ENCODE measurements around the gene HSD3B1. TPM values are rescaled to one million over a fixed set of nuclear protein-coding genes. Genes with fewer than 3 reads are reported as not detected.

The HSD3B1 gene
- total RNA-seq, 2 donors from 2014 or later: not detected

- no peaks in the 10 kb centered on the region for H3K36me3 Mint-ChIP-seq (ENCODE audit: insufficient read depth in 2 of 2)
- H3K4me3 Mint-ChIP-seq: no peak overlapping the region
- H3K27ac Mint-ChIP-seq: no peak overlapping the region
- no peak for ATAC-seq (replicated peaks in 1 of 2)
- H3K9me3 Mint-ChIP-seq: no peaks in the 10 kb centered on the region
- DNase-seq: no peak
- no peaks in the 10 kb centered on the region for H3K27me3 Mint-ChIP-seq (ENCODE audit: low read depth)
- H3K4me1 Mint-ChIP-seq (ENCODE audit: low read depth): peaks cover 6% of the 10 kb centered on the region
Observed at GRCh38 chr1:119477710-119478109, 29.3 kb upstream of the HSD3B1 start.

GRCh38 chr1:119480175-119480574 lies 26.8 kb upstream of the HSD3B1 start:
- H3K36me3 Mint-ChIP-seq (ENCODE audit: insufficient read depth in 2 of 2): no peaks in the 10 kb centered on the region
- H3K27me3 Mint-ChIP-seq (ENCODE audit: low read depth): no peaks in the 10 kb centered on the region
- H3K4me3 Mint-ChIP-seq: no peak overlapping the region
- H3K27ac Mint-ChIP-seq: no peak overlapping the region
- H3K4me1 Mint-ChIP-seq (ENCODE audit: low read depth): peaks cover 6% of the 10 kb centered on the region
- H3K9me3 Mint-ChIP-seq: no peaks in the 10 kb centered on the region
- ATAC-seq (replicated peaks in 1 of 2) (no peak), DNase-seq (no peak)

- no peaks in the 10 kb centered on the region for H3K9me3 Mint-ChIP-seq
- DNase-seq (no peak), ATAC-seq (replicated peaks in 1 of 2) (no peak)
- H3K36me3 Mint-ChIP-seq (ENCODE audit: insufficient read depth in 2 of 2): no peaks in the 10 kb centered on the region
- no peak overlapping the region for H3K27ac Mint-ChIP-seq
- no peaks in the 10 kb centered on the region for H3K4me1 Mint-ChIP-seq (ENCODE audit: low read depth)
- H3K4me3 Mint-ChIP-seq: no peak overlapping the region
- no peaks in the 10 kb centered on the region for H3K27me3 Mint-ChIP-seq (ENCODE audit: low read depth)
Observed at GRCh38 chr1:119481951-119482350, 25.1 kb upstream of the HSD3B1 start.

DNA sequence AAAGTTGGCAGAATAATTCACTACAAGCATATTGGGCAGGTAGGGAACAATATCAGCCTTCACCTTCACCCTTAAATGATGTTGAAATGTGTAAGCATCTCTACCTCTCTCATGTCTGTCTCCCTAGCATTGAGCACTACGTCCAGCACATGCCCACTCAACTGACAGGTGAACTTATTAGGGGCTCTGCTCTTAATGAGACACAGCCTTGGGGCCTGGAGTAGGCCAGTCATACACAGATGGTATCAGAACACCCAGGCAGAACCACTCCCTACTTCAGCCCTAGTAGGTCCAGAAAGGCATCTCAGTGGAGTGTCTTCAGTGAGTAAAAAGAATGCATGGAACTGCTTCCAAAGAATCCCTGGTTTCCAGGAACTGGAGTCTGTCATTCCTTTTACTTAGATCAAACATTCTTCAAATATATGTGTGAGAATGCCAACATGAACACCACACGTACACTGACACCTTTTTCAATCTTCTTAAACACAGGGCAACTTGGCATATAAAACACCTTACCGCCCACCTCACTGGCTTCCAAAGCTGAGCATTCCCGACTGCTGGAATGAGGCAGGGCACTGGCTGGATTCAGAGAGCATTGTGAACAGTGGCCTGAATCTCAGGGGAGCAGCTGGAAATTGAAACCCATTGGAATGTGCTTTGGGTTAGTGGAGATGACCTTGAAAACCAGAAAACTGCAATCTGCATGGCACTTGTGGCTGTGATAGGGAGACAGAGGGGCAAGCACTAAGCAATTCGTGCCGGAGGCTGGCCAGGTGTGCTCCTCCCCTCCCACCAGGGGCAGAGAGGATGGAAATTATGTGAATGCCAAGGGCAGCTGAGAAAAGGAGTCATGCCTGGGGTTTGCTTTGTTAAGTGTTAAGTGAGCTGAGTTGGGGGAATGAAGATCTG lies 24.2 kb upstream of the HSD3B1 start:
- H3K27me3 Mint-ChIP-seq (ENCODE audit: low read depth): peaks cover 7% of the 10 kb centered on the region
- H3K36me3 Mint-ChIP-seq (ENCODE audit: insufficient read depth in 2 of 2): no peaks in the 10 kb centered on the region
- no peaks in the 10 kb centered on the region for H3K9me3 Mint-ChIP-seq
- no peak overlapping the region for H3K4me3 Mint-ChIP-seq
- H3K27ac Mint-ChIP-seq: no peak overlapping the region
- no peaks in the 10 kb centered on the region for H3K4me1 Mint-ChIP-seq (ENCODE audit: low read depth)
- ATAC-seq (replicated peaks in 1 of 2) (no peak), DNase-seq (no peak)

DNA sequence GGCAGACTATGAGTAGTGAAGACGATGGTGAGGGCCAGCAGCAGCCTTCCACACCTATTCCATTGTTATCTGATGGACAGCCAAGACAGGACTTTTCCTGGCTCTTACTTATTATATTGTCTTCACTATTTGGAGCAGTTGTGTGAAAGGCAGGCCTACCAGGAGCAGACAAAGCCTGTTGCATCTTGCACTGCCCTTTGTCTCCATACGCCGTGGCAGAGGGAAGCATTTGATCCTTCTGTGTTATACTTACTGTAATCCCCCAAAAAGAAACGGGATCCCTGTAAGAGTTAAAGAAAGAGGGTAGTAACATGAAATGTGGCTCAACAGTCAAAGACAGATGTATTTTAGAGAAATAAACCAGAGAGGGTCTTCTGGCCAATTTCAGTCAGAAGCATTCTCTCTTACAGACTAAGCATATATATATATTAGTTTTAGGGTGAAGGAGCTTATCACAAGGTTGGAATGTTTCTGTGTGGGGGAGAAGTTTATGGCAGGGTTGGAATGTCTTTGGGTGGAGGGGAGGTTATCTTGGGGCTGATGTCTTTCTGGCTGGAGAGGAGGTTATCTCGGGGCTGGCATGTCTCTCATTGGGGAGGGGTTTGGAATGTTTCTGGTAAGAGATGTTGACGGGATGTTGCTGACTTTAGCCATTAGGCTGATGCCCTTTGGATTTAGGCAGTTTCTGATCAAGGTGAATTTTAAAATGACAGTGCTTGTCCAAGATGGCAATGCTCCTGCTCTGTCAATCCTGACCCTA lies 23.4 kb upstream of the HSD3B1 start:
- Mint-ChIP-seq H3K36me3 (ENCODE audit: insufficient read depth in 2 of 2) (no peaks in the 10 kb centered on the region), H3K9me3 (no peaks in the 10 kb centered on the region), H3K4me1 (ENCODE audit: low read depth) (no peaks in the 10 kb centered on the region), H3K4me3 (no peak overlapping the region), H3K27ac (no peak overlapping the region), H3K27me3 (ENCODE audit: low read depth) (peaks cover 16% of the 10 kb centered on the region)
- ATAC-seq (replicated peaks in 1 of 2) (no peak), DNase-seq (no peak)

- H3K4me3 Mint-ChIP-seq: no peak overlapping the region
- no peaks in the 10 kb centered on the region for H3K36me3 Mint-ChIP-seq (ENCODE audit: insufficient read depth in 2 of 2)
- no peaks in the 10 kb centered on the region for H3K4me1 Mint-ChIP-seq (ENCODE audit: low read depth)
- ATAC-seq (replicated peaks in 1 of 2): no peak
- DNase-seq: no peak
- H3K9me3 Mint-ChIP-seq: no peaks in the 10 kb centered on the region
- H3K27me3 Mint-ChIP-seq (ENCODE audit: low read depth): peaks cover 16% of the 10 kb centered on the region
- H3K27ac Mint-ChIP-seq: no peak overlapping the region
Observed at GRCh38 chr1:119485201-119485600, 21.8 kb upstream of the HSD3B1 start.

- Mint-ChIP-seq H3K27ac (no peak overlapping the region), H3K27me3 (ENCODE audit: low read depth) (peaks cover 21% of the 10 kb centered on the region), H3K4me1 (ENCODE audit: low read depth) (no peaks in the 10 kb centered on the region), H3K9me3 (no peaks in the 10 kb centered on the region), H3K36me3 (ENCODE audit: insufficient read depth in 2 of 2) (no peaks in the 10 kb centered on the region), H3K4me3 (no peak overlapping the region)
- no peak for ATAC-seq (replicated peaks in 1 of 2)
- DNase-seq: no peak
Observed at GRCh38 chr1:119488216-119488615, 18.8 kb upstream of the HSD3B1 start.

GRCh38 chr1:119489201-119489600 lies 17.8 kb upstream of the HSD3B1 start:
- H3K4me3 Mint-ChIP-seq: no peak overlapping the region
- H3K27me3 Mint-ChIP-seq (ENCODE audit: low read depth): peaks cover 21% of the 10 kb centered on the region
- no peak overlapping the region for H3K27ac Mint-ChIP-seq
- no peaks in the 10 kb centered on the region for H3K4me1 Mint-ChIP-seq (ENCODE audit: low read depth)
- DNase-seq: no peak
- ATAC-seq (replicated peaks in 1 of 2): no peak
- H3K36me3 Mint-ChIP-seq (ENCODE audit: insufficient read depth in 2 of 2): no peaks in the 10 kb centered on the region
- H3K9me3 Mint-ChIP-seq: no peaks in the 10 kb centered on the region

- Mint-ChIP-seq H3K4me3 (no peak overlapping the region), H3K27me3 (ENCODE audit: low read depth) (peaks cover 21% of the 10 kb centered on the region), H3K4me1 (ENCODE audit: low read depth) (no peaks in the 10 kb centered on the region), H3K9me3 (no peaks in the 10 kb centered on the region), H3K27ac (no peak overlapping the region), H3K36me3 (ENCODE audit: insufficient read depth in 2 of 2) (no peaks in the 10 kb centered on the region)
- DNase-seq (no peak), ATAC-seq (replicated peaks in 1 of 2) (no peak)
Observed at GRCh38 chr1:119490925-119491324, 16.1 kb upstream of the HSD3B1 start.

GRCh38 chr1:119492763-119493162 lies 14.2 kb upstream of the HSD3B1 start:
- Mint-ChIP-seq H3K36me3 (ENCODE audit: insufficient read depth in 2 of 2) (peaks cover 0 to 4% of the 10 kb centered on the region in 2 donors), H3K9me3 (peaks cover 3 to 5% of the 10 kb centered on the region in 2 donors)

DNA sequence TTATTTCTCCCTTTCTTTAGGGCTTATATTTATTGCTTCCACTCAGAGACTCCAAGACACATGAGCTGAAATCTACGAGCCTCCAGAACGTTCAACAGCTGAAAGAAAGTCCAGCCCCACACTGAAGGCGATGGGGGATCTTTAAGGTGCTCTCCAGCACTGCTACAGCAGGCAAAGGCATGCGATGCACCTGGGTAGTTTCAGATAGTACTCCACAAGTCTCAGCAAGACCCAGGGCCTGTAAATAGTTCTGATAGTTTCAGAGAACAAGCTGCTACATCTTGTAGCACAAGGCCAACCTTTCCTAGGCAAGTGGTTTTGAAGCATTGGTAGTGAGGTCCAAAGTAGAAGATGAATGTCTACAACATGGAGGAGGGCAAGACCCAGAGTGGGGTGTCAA lies 2.2 kb upstream of the HSD3B1 start:
- Mint-ChIP-seq H3K4me1 (ENCODE audit: low read depth) (no peaks in the 10 kb centered on the region), H3K27me3 (ENCODE audit: low read depth) (no peaks in the 10 kb centered on the region), H3K36me3 (ENCODE audit: insufficient read depth in 2 of 2) (no peaks in the 10 kb centered on the region), H3K9me3 (peaks cover 1 to 4% of the 10 kb centered on the region in 2 donors), H3K4me3 (no peak overlapping the region), H3K27ac (no peak overlapping the region)
- ATAC-seq (replicated peaks in 1 of 2): no peak
- DNase-seq: no peak

More at GRCh38 chr1:119492763-119493162, 14.2 kb upstream of the HSD3B1 start:
- H3K27ac Mint-ChIP-seq: no peak overlapping the region
- peaks cover 13% of the 10 kb centered on the region for H3K27me3 Mint-ChIP-seq (ENCODE audit: low read depth)
- no peak for ATAC-seq (replicated peaks in 1 of 2)
- DNase-seq: no peak
- H3K4me1 Mint-ChIP-seq (ENCODE audit: low read depth): no peaks in the 10 kb centered on the region
- H3K4me3 Mint-ChIP-seq: no peak overlapping the region

- Mint-ChIP-seq H3K4me1 (ENCODE audit: low read depth) (no peaks in the 10 kb centered on the region), H3K36me3 (ENCODE audit: insufficient read depth in 2 of 2) (no peaks in the 10 kb centered on the region), H3K4me3 (no peak overlapping the region), H3K9me3 (no peaks in the 10 kb centered on the region), H3K27ac (no peak overlapping the region), H3K27me3 (ENCODE audit: low read depth) (no peaks in the 10 kb centered on the region)
- ATAC-seq (replicated peaks in 1 of 2) (no peak), DNase-seq (no peak)
Observed at GRCh38 chr1:119510046-119510445, 3.0 kb downstream of the HSD3B1 start.

GRCh38 chr1:119515221-119515620 lies 8.2 kb downstream of the HSD3B1 start:
- H3K4me1 Mint-ChIP-seq (ENCODE audit: low read depth): no peaks in the 10 kb centered on the region
- H3K27me3 Mint-ChIP-seq (ENCODE audit: low read depth): peaks cover 5% of the 10 kb centered on the region
- no peaks in the 10 kb centered on the region for H3K36me3 Mint-ChIP-seq (ENCODE audit: insufficient read depth in 2 of 2)
- no peaks in the 10 kb centered on the region for H3K9me3 Mint-ChIP-seq
- no peak for ATAC-seq (replicated peaks in 1 of 2)
- H3K27ac Mint-ChIP-seq: no peak overlapping the region
- no peak overlapping the region for H3K4me3 Mint-ChIP-seq
- DNase-seq: no peak
